Natural killer cell (primary cell): ENCODE measurements around the gene ZNF296. TPM values are rescaled to one million over a fixed set of nuclear protein-coding genes. Genes with fewer than 3 reads are reported as not detected.
A peak's percentile ranks its signal among the peaks of the same experiment; 100 is the strongest.

Experiments used
- ATAC-seq, 3 donors: fragments of 150-1000 bp in 2 of 3; fragments of 200-7000 bp in 1 of 3; cut with Tn5 transposase; 1 replicate in 1 of 3; 2 replicates in 2 of 3; pipeline ENCODE4 v1.10.0; 2021; ENCODE audit warnings: mild to moderate bottlenecking in 2 of 3, moderate library complexity in 2 of 3
- DNase-seq, 2 donors: peaks; one replicate each; pipeline versions ENCODE4 v3.0.0 to v3.0.0-alpha.2; 2013 to 2021; ENCODE audit warnings: mixed read lengths in 1 of 2
- H3K27ac ChIP-seq: one replicate; pipeline ENCODE4 v1.5.1; 2013; ENCODE audit warnings: mild to moderate bottlenecking, low read length
- H3K27me3 ChIP-seq: one replicate; pipeline ENCODE4 v1.6.1; 2013; ENCODE audit warnings: low read length; ENCODE audit not compliant: control insufficient read depth, insufficient read depth
- H3K36me3 ChIP-seq: one replicate; pipeline ENCODE4 v1.6.1; 2013; ENCODE audit warnings: low read length; ENCODE audit not compliant: control insufficient read depth, insufficient read depth
- H3K4me1 ChIP-seq: one replicate; pipeline ENCODE4 v1.6.1; 2013; ENCODE audit warnings: low read length; ENCODE audit not compliant: control insufficient read depth, insufficient read depth
- H3K4me3 ChIP-seq: one replicate; pipeline ENCODE4 v1.5.1; 2013; ENCODE audit warnings: low read length
- H3K9me3 ChIP-seq: one replicate; pipeline ENCODE4 v1.6.1; 2013; ENCODE audit warnings: low read length; ENCODE audit not compliant: control insufficient read depth, insufficient read depth
- H3K27ac Mint-ChIP-seq, 2 donors: one replicate each; pipeline ENCODE4 v1.8.0; 2022; ENCODE audit warnings: mild to moderate bottlenecking in 2 of 2, mixed read lengths in 2 of 2, moderate library complexity in 1 of 2
- H3K27me3 Mint-ChIP-seq, 2 donors: one replicate each; pipeline ENCODE4 v1.8.0; 2022; ENCODE audit warnings: low read depth in 2 of 2, mixed read lengths in 2 of 2
- H3K36me3 Mint-ChIP-seq: one replicate; pipeline ENCODE4 v1.8.0; 2022; ENCODE audit warnings: mixed read lengths
- H3K4me1 Mint-ChIP-seq, 2 donors: one replicate each; pipeline ENCODE4 v1.8.0; 2022; ENCODE audit warnings: mixed read lengths in 2 of 2
- H3K4me3 Mint-ChIP-seq: one replicate; pipeline ENCODE4 v1.8.0; 2022; ENCODE audit warnings: mild to moderate bottlenecking, moderate library complexity, mixed read lengths
- H3K9me3 Mint-ChIP-seq, 2 donors: one replicate each; pipeline ENCODE4 v1.8.0; 2022; ENCODE audit warnings: mixed read lengths in 2 of 2
- CTCF ChIP-seq: fragments of 200-600 bp; IDR thresholded peaks from one replicate; pipeline ENCODE4 v1.8.0; 2022; ENCODE audit warnings: antibody characterized with exemption
- WGBS: methylation state at CpG from one replicate; pipeline ENCODE4 v1.1.7; 2013; ENCODE audit warnings: missing lambda C conversion rate; ENCODE audit not compliant: insufficient coverage; 5-methylcytosine and 5-hydroxymethylcytosine counted together
- intact Hi-C: fragments of 100-400 bp; cut with micrococcal nuclease; formaldehyde crosslinking; loops from one replicate; pipeline ENCODE4 v1.14.2; 2022
- total RNA-seq, 4 donors: library from RNA; stranded (reverse); fragments of 120-200 nt in 1 of 4; gene quantifications; one replicate each; pipeline versions ENCODE4 v1.2.3 to v1.2.4, GENCODE V29; 2013 to 2022

ZNF296 gene
- total RNA-seq, 3 donors from 2014 or later (not counting 1 experiment from before 2014, with no cell fraction given) = 5.1 to 8.0 (median 8.0) TPM

- peak in 1 of 2 donors; percentile 34 for DNase-seq
These were observed 813 bp upstream of the ZNF296 start for GRCh38 chr19:45076851-45077730.

DNA sequence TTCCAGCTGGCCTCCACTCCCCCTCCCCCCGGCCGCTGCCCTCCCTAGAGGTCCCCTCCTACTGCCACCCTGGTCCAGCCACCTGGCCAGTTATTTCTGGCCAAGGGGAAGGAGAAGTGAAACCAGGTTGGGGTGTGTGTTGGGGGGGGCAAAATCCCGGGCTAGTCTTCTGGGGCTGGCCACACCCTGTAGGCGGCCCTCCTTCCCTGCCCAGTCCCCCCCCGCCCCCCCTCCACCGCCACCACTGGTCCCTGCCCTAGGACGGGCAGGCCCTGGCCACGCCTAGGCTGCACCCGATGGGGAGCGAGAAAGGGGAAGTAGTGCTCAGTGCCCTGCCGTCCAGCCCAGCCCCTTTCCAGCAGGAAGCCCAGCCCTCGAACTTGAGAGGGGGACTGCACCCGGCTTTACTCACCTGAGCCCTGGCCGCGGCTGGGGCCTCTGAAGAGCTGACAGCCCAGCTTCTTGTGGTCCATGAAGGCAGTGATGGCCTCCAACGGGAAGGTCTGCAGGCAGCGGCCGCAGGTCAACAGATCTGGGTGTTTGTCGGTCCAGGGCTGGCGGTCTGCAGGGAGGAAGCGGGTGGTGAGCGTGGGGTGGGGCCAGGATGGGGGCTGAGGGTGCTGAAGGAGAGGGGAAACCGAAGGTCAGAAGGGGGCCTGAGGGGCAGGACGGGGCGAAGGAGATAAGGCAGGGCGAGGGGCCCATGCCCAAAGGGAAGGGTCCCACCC is 813 bp downstream of the ZNF296 start:
- Histone ChIP-seq H3K36me3 (peaks cover 20% of the 10 kb centered on the region), H3K27me3 (no peaks in the 10 kb centered on the region), H3K27ac (peak overlapping the region; percentile 67), H3K4me1 (peaks cover 48% of the 10 kb centered on the region), H3K9me3 (no peaks in the 10 kb centered on the region), H3K4me3 (peak overlapping the region; percentile 48)
- peak; percentile 22 to 74 (median 24) for ATAC-seq
- H3K27me3 Mint-ChIP-seq = no peaks in the 10 kb centered on the region
- no peak for TF ChIP-seq CTCF
- H3K9me3 Mint-ChIP-seq = no peaks in the 10 kb centered on the region
- H3K4me1 Mint-ChIP-seq = peaks cover 28 to 43% of the 10 kb centered on the region in 2 donors
- intact Hi-C loops = loop anchor here (1.0 kb wide), 1 partner anchor 17 kb away; no protein-coding TSS in a partner anchor
- DNase-seq = peak; percentile 42 to 57
- H3K4me3 Mint-ChIP-seq = peak overlapping the region; percentile 89
- H3K36me3 Mint-ChIP-seq = no peaks in the 10 kb centered on the region
- H3K27ac Mint-ChIP-seq = peak overlapping the region; percentile 82 to 89
- under 1% methylated on average over 20 of the region's 26 CpGs for WGBS

More at GRCh38 chr19:45076851-45077730, 813 bp upstream of the ZNF296 start:
- H3K27ac ChIP-seq = peak overlapping the region; percentile 47
- intact Hi-C loops = loop anchor here (1.0 kb wide), 1 partner anchor 15 kb away; no protein-coding TSS in a partner anchor
- Mint-ChIP-seq H3K27ac (peak overlapping the region; percentile 82 to 89), H3K27me3 (no peaks in the 10 kb centered on the region), H3K4me1 (peaks cover 40 to 59% of the 10 kb centered on the region in 2 donors), H3K36me3 (peaks cover 6% of the 10 kb centered on the region), H3K4me3 (peak overlapping the region; percentile 89), H3K9me3 (no peaks in the 10 kb centered on the region)
- ATAC-seq = no peak
- H3K4me3 ChIP-seq = peak overlapping the region; percentile 23
- no peaks in the 10 kb centered on the region for H3K27me3 ChIP-seq
- H3K36me3 ChIP-seq = peaks cover 12% of the 10 kb centered on the region
- WGBS = 70% methylated on average over 15 of the region's 15 CpGs
- no peak for TF ChIP-seq CTCF
- no peaks in the 10 kb centered on the region for H3K9me3 ChIP-seq
- peaks cover 55% of the 10 kb centered on the region for H3K4me1 ChIP-seq

DNA sequence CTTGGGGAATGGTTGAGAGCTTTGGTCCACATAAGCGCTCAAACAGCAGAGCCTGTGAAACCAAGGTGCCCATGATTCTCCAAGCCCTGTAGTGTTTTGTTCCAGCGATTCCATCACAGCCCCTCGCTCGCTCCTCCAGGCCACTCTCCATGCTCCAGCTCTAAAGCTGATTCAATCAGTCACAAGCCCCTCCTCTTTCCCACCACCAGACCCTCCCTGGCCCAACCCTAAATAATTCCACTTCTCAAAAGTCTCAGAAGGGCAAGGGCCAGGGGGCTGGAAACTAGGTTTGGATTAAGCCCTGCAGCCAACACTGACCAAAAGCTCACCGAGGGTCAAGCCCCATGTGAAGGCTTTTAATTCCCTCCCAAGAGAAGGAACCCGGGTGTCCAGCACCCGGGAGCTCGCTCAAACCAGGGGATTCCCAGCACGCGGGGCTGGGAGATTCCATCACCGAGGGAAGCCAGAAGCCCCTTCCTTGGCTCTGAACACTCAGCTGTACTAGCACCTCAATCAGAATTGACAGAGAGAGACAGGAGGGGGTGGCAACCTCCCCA is 1.5 kb downstream of the ZNF296 start:
- Histone ChIP-seq H3K4me1 (peaks cover 42% of the 10 kb centered on the region), H3K27me3 (no peaks in the 10 kb centered on the region), H3K9me3 (no peaks in the 10 kb centered on the region), H3K36me3 (peaks cover 27% of the 10 kb centered on the region), H3K4me3 (peak overlapping the region; percentile 48), H3K27ac (peak overlapping the region; percentile 62)
- no peaks in the 10 kb centered on the region for H3K27me3 Mint-ChIP-seq
- ATAC-seq = no peak
- H3K36me3 Mint-ChIP-seq = no peaks in the 10 kb centered on the region
- intact Hi-C loops = no loop called here
- peak overlapping the region; percentile 73 for H3K4me3 Mint-ChIP-seq
- 51% methylated on average over 11 of the region's 11 CpGs for WGBS
- no peaks in the 10 kb centered on the region for H3K9me3 Mint-ChIP-seq
- no peak for DNase-seq
- peak overlapping the region; percentile 18 to 82 for H3K27ac Mint-ChIP-seq
- no peak for TF ChIP-seq CTCF
- peaks cover 24 to 36% of the 10 kb centered on the region in 2 donors for H3K4me1 Mint-ChIP-seq
